Measurements from ENCODE around the gene HSD3B7. TPM values are rescaled to one million over a fixed set of nuclear protein-coding genes. Genes with fewer than 3 reads are reported as not detected.

Gene HSD3B7
- total RNA-seq, 1 experiment from 2014 or later, result 0.95 TPM

DNA sequence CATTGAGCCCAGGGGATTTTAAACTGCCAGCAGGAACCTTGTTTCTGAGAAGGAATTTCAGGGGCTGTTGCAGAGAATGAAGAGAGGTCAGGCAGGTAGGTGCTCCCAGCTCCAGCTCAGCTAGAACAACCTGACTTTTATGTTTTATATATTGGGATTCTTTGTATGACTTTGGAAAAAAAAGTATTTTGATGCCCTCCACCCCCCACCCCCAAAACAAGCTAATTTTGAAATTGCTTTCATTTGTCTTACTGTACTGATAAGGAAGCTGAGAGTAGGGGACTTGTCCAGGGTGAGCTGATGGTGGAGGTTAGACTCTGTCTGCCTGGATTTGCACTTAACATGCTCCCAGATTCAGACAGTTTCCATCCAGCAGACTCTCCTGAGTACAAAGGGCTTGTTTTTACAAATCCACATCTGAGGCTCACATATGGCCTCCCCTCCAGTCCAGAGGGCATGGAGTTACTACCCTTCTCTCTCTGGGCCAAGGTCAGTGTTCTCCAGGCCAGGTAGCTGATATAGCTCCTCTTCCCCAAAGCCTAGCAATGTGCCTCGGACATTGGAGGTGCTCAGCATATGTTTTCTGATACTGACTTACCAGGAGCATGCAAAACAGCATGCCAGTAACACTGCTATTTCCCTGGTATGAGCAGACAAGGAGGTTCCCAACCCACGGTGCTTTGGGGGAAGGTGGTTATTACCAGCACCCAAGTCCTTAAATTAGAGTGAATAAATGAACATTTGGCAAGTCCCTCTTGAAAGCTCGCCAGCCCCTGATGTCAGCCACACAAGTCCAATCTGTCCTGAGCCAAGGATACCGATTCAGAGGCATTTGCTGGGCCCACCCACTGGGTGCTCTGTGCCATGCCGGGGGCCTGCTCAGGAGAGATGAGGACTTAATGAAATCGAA, 14.1 kb downstream of the HSD3B7 start:
- Histone ChIP-seq H3K4me1 (ENCODE audit: insufficient read depth, low read length, poor library complexity, severe bottlenecking) (no peaks in the 10 kb centered on the region), H3K27me3 (replicated peaks; ENCODE audit: insufficient read depth, low read depth, low read length, poor library complexity) (no peaks in the 10 kb centered on the region), H3K9me3 (ENCODE audit: low read depth, low read length, poor library complexity, severe bottlenecking) (no peaks in the 10 kb centered on the region), H3K27ac (ENCODE audit: low read depth, low read length, poor library complexity, severe bottlenecking) (no peak overlapping the region), H3K4me3 (ENCODE audit: low read depth, low read length, poor library complexity, severe bottlenecking) (no peak overlapping the region), H3K36me3 (ENCODE audit: insufficient read depth, low read length, poor library complexity, severe bottlenecking) (no peaks in the 10 kb centered on the region)
- BruUV-seq (replicated peaks), result no TSS peak
- TF ChIP-seq EZH2 (IDR thresholded peaks at IDR 0.05; ENCODE audit: borderline replicate concordance, low read depth, low read length, poor library complexity, severe bottlenecking) (no peak), CTCF (conservative IDR thresholded peaks at IDR 0.05; ENCODE audit: low read depth, low read length) (no peak)
- intact Hi-C loops (cut with micrococcal nuclease; ENCODE audit: unreplicated experiment), result loop anchor here (5.0 kb wide), 1 partner anchor 143 kb away; no protein-coding TSS in a partner anchor
- POLR2A ChIA-PET (ENCODE audit: low non-redundant PET), result interaction anchor here (0.5 kb wide), 1 partner anchor 51 kb away, joined by 3 read pairs; no protein-coding TSS in a partner anchor
- DNase-seq (ENCODE audit: low spot score), result no peak
- CTCF ChIA-PET, result no interaction called here

DNA sequence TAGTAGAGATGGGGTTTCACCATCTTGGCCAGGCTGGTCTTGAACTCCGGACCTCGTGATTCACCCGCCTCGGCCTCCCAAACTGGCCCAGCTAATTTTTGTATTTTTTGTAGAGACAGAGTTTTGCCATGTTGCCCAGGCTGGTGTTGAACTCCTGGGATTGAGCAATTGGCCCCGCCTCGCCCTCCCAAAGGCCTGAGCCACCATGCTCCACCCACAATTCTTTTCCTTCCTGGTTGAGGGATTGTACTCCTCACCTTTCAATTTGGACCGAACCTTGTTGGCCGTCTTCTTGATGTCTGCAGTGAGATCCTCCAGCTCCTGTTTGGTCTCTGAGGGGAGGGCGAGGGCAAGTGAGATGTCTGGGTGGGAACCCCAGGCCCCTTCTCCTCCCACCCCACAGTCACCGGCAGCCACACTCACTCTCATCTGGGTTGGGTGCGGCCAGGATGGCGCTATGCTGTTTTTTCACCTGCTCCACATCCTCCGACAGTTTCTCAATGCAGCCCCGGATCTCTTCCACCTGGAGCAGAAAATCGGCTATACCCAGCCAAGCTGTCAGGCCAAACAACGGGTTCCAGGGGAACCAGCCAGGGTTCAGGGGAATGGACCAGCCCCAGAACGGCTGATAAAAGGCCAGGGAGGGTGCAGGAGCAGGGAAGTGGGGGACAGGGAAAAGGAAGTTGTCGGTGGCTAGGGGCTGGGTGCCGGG, 15.8 kb downstream of the HSD3B7 start:
- H3K27me3 ChIP-seq (replicated peaks; ENCODE audit: insufficient read depth, low read depth, low read length, poor library complexity), result no peaks in the 10 kb centered on the region
- ChIA-PET POLR2A (ENCODE audit: low non-redundant PET) (no interaction called here), CTCF (no interaction called here)
- intact Hi-C loops (cut with micrococcal nuclease; ENCODE audit: unreplicated experiment), result no loop called here
- no peaks in the 10 kb centered on the region for H3K4me1 ChIP-seq (ENCODE audit: insufficient read depth, low read length, poor library complexity, severe bottlenecking)
- no peak for TF ChIP-seq EZH2 (IDR thresholded peaks at IDR 0.05; ENCODE audit: borderline replicate concordance, low read depth, low read length, poor library complexity, severe bottlenecking)
- no peaks in the 10 kb centered on the region for H3K36me3 ChIP-seq (ENCODE audit: insufficient read depth, low read length, poor library complexity, severe bottlenecking)
- no peak overlapping the region for H3K4me3 ChIP-seq (ENCODE audit: low read depth, low read length, poor library complexity, severe bottlenecking)
- DNase-seq (ENCODE audit: low spot score), result no peak
- no TSS peak for BruUV-seq (replicated peaks)
- H3K9me3 ChIP-seq (ENCODE audit: low read depth, low read length, poor library complexity, severe bottlenecking), result no peaks in the 10 kb centered on the region
- H3K27ac ChIP-seq (ENCODE audit: low read depth, low read length, poor library complexity, severe bottlenecking), result no peak overlapping the region

GRCh38 chr16:31001507-31002249, 16.7 kb downstream of the HSD3B7 start:
- CTCF ChIA-PET, result no interaction called here

More at GRCh38 chr16:31001507-31002249, 16.7 kb downstream of the HSD3B7 start:
- Histone ChIP-seq H3K36me3 (ENCODE audit: insufficient read depth, low read length, poor library complexity, severe bottlenecking) (no peaks in the 10 kb centered on the region), H3K27ac (ENCODE audit: low read depth, low read length, poor library complexity, severe bottlenecking) (no peak overlapping the region), H3K9me3 (ENCODE audit: low read depth, low read length, poor library complexity, severe bottlenecking) (no peaks in the 10 kb centered on the region), H3K27me3 (replicated peaks; ENCODE audit: insufficient read depth, low read depth, low read length, poor library complexity) (no peaks in the 10 kb centered on the region), H3K4me3 (ENCODE audit: low read depth, low read length, poor library complexity, severe bottlenecking) (no peak overlapping the region), H3K4me1 (ENCODE audit: insufficient read depth, low read length, poor library complexity, severe bottlenecking) (no peaks in the 10 kb centered on the region)
- POLR2A ChIA-PET (ENCODE audit: low non-redundant PET), result no interaction called here
- no TSS peak for BruUV-seq (replicated peaks)
- no peak for DNase-seq (ENCODE audit: low spot score)
- TF ChIP-seq CTCF (conservative IDR thresholded peaks at IDR 0.05; ENCODE audit: low read depth, low read length) (no peak), EZH2 (IDR thresholded peaks at IDR 0.05; ENCODE audit: borderline replicate concordance, low read depth, low read length, poor library complexity, severe bottlenecking) (no peak)
- intact Hi-C loops (cut with micrococcal nuclease; ENCODE audit: unreplicated experiment), result no loop called here
